NCI-H510A (cell line): ENCODE data around the gene RNF144A.

Experiments used
- DNase-seq: peaks from one replicate; lab custom pipeline; 2025; lab: John Stamatoyannopoulos, UW

RNF144A gene

DNA sequence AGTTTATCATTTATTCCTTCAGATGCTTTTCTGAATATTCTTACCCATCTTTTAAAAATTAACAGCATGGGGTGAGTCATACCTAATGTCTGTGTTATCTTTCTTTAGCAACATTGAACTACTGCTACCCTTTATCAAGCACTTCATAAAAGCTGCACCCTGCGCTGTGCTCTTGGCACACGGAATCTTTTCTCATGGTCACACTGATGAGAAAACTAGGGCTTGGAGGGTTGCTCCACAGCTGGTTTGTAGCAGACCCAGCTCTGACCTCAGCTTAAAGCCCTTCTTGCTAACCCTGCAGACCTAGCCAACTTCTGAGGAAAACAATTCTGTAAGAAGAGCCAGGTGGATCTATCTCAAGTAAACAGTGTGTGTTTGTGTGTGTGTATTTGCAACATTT, 106.3 kb downstream of the RNF144A start:
- no peak for DNase-seq

- DNase-seq: no peak
Observed at GRCh38 chr2:7024261-7024660, 107.0 kb downstream of the RNF144A start.

DNA sequence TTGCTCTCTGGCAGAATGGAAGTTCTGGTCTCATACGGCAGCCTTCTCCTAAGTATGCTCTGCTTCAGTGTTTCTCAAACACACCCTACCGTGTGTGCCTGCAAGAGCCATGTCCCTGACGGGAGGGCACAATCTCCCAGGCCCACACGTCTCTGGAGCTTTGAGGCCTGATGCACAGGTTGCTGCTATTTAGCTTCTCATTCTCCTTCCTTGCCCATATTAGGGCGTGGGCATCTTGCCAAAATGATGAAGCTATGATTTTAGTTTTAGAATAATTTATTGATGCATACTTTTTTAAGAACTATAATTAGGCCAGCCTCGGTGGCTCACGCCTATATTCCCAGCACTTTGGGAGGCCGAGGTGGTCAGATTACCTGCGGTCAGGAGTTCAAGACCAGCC, 107.9 kb downstream of the RNF144A start:
- DNase-seq: no peak

GRCh38 chr2:7026742-7027141, 109.5 kb downstream of the RNF144A start:
- DNase-seq: peak; percentile 30

DNA sequence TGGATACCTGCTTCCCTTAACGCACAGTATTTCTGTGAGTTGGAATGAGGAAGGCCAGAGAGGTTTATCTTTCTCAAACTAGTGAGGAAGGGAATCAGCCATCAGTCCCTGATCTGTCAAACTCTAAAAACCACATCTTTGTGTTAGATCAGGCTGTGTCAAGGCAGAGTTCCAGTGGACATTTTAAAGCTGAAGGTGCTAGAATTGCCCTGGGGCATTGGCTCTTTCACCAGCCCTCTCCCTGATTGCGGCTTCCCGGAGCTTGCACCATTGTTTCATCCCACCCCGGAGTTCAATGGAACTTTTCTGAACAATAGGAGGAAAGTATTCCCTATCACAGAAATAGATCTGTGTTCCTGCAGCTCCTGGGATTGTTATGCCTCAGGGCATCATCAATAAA, 110.2 kb downstream of the RNF144A start:
- DNase-seq: no peak

DNA sequence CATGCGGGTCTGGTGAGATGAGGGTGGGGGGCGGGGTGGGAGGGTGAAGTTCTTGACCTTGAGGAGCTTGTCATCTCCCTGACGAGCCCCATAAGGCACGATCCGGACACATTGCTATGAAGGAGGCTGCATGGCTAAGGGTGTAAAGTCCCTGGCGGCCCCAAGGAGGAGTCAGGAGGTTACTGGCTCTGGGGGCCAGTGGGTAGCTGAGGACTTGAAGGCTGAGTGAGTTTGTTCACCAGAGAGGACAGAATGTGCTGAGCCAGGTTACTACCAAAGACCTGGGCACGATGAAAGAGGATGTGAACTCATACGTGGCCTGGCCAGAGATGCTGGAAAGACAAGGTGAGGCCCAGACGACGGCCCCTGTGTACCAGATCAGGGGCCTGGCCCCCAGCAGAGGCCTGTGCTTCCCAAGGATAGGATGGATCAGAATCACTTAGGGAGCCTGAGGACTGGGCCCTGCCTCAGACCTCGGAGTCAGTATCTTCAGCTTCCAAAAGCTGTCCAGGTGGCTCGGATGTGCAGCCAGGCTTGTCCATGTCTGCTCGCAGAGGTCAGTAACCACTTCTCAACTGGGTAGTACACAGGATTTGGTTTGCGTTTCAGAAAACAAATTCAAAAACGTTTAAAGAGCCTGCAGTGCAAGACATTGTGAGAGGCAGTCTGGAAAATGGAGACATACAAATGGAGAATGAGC, 110.9 kb downstream of the RNF144A start:
- DNase-seq: no peak

DNA sequence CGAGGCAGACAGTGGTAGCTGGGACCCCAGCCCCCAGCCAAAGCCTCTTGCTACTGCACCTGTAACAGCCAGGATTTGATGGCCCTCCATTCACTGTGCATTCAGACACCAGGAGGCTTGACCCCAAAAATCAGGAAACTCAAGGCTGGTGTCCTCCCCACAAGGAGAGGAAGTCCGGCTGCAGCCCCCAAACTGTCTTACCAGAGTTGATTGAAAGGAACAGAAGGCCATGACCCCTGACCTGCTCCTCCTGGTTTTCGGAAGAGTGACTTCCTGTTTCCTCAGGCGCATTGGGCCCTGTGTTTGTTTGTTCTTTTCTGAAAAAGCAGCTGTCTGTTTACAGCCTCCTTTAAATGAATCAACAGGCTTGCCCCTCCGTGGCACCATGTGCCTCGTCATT, 111.6 kb downstream of the RNF144A start:
- DNase-seq: no peak

DNA sequence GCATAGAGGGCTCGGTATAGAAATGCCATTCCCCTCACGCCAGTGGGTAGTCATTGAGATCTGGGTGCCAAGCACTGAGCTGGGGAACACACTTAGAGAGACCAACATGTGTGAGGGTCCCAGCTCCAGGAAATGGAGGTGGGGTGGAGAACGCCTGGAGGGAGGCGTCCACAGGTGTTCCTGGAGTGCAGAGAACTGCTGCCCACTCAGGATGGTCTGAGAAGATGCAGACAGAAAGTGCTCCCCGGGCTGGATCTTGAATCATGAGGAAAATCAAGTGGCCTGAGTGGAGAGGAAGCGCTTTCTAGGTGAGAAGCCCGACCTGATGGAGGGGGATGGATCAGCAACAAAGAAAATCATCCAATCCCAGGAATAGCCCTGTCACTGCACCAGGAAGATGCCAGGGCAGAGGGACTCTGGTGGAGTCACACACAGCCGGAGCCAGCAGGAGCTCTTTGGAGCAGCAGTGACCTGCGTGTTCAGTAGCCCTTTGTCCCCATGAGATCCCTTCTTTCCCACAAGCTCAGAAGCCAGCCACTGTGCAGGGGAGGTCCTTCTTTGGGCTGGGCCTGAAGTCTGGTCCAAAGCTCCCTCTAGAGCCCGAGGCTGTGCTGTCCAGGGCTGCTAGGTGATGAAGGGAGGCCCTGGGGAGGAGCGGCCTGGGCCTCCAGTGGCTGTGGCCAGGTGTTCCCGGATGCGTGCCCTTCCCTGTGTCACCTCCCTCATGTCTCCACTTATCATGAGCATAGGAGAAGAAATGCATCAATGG, 112.3 kb downstream of the RNF144A start:
- no peak for DNase-seq

DNA sequence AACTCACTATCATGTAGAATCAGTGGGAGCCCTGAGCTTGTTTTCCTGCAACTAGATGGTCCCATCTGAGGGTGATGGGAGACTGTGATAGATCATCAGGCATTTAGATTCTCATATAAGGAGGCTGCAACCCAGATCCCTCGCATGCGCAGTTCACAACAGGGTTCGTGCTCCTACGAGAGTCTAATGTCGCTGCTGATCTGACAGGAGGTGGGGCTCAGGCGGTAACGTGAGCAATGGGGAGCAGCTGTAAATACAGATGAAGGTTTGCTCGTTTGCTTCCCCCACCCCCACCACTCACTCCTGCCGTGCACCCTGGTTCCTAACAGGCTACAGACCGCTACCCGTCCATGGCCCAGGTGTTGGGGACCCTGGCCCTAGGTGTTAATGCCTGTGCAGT, 113.6 kb downstream of the RNF144A start:
- DNase-seq: no peak

DNA sequence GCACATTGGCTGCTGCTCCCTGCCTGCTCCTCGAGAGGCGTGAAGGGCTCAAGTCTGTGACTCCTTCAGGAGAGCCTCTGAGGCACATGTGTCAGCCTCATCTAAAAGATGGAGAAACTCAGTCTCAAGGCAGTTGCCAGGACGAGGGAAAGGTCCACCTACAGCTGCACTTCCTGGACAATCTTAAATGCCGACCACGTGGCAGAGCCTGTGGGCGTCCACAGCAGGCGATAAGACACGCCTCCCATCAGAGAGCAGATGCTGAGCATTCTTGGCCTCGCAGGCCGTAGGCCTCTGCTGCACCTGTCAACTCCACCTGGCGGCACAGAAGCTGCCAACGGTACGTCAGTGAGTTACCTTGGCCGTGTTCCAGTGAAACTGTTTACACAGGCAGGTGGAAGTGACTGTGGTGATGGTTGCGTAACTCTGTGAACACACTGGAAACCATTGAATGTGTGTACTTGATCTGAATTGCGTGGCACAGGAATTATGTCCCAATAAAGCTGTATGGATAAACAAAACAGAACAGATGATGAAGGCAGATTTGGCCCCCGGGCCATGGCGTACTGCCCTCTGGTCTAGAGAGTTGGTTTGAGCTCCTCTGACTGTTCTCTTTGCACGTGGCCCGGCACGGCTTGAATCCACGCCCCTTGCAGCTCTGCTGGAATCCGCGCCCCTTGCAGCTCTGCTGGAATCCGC, 114.5 kb downstream of the RNF144A start:
- DNase-seq: peak; percentile 97

GRCh38 chr2:7032371-7032770, 115.2 kb downstream of the RNF144A start:
- no peak for DNase-seq

DNA sequence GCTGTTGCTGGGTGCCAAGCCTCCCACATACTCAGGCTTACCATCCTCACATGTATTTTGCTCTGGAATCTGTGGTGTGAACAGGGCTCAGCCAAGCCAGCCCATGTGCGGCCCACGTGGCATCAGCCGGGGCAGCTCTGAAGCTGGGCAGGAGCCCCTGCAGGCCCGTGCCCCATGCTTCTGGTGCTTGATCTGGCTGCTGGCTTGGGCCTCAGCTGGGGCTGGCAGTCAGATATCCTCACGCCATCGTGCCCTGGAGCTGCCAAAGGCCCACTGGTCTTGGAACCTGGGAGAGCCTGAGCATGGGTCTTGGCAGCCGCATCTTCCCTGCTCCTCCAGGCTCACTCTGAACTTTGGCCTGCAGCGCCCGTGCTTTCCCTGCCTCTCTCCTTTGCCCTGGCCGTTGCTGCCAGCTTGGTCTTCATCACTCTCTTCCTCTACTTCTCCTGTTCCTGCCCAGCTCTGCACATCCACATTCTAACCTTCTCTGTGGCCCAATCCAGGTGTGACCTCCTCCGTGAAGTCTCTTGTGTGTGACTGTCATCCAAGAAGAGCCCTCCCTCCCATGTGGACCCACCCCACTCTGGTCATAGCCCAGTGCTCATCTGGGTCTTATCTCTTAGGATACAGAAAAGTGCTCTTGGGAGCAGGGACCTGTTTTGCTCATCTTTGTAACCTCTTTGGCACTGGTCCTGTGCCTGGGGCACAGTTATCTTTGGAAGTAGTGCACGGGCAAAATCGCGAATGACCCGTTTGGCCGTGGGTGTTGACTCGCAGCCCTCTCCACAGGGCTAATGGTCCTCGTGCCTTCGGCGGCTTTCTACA, 116.1 kb downstream of the RNF144A start:
- no peak for DNase-seq

GRCh38 chr2:7034303-7034702, 117.1 kb downstream of the RNF144A start:
- DNase-seq: peak; percentile 68

DNA sequence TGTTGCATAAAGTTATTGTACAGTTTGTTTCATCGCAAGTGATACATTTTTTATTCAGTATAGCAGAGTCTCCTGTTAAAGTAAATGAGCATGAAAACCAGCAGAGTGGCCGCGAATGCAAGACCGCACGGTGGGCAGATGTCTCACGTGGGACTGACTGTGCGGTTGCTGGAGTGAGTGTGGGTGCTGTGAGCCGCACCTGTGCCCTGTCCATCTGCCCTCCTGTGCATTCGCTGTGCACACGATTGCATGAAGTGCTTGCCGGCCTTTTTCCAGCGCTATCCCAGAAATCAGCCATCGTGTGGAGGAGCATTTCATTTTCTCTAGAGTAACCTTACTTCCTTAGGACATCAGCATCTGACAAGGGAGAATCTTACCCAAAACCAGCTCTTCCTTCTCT, 118.7 kb downstream of the RNF144A start:
- no peak for DNase-seq

DNA sequence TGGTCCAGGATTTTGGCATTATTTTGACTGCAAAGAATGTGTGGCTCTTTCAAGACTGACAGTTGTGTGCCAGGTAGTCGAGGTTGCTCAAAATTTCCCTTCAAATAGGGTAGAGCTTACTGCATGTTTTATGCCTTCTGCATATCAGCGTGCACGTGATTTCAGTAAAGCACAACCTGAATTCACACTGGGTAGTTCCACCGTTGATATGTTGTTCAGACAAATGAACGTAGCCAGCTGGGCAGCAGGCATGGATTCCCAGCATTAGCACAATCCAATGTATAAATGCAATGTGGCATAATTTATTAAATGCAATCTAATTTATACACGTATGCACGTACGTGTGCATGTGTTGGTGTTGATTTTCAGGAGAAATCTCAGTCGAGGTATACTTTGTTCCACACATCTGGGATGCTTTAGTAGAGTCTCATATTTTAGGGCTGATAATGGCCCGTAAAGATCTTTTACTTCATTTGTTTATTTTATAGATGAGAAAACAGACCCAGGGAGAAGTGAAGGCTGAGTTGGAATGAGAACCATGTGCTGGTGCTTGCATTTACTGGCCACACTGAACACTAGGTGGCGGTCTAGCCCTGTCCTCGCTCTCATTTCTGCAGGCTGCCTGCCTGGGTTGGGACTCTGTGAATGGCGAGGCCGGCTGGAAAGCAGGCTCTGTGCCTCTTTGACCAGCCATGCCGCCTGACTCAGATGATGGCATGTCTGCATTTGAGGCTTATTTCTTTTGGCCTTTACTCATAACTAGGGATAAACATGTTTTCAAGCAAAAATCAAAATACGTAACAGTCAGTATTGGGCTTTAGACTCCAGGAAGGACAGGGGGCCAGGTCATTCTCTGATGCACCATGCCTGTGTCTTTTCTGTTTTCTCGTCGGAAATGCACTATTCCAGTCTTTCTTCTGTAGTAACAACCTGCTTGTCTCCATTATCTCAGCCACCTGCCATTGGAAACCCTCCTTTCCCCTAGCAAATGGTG, 120.4 kb downstream of the RNF144A start:
- peak; percentile 39 for DNase-seq

DNA sequence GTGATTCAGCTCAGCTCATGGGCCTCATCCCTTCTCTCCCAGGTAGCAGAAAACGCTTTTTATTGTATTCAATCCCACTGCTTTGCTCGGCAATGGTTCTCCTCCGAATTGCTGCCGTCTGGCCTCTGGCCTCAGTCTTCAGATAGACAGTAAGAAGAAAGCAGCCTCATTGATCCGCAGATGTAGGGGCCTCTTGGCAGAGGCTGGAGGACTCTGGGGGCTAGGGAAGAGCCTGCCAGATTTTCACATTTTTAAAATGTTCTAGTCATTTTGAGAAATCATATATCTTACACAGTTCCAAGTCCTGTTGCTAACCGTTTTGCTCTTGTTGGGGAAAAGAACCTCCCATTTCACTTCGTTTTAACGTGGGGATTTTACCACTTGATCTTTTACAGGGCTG, 123.3 kb downstream of the RNF144A start:
- no peak for DNase-seq

GRCh38 chr2:7041421-7041820, 124.2 kb downstream of the RNF144A start:
- no peak for DNase-seq

GRCh38 chr2:7043690-7044089, 126.5 kb downstream of the RNF144A start:
- DNase-seq: no peak

- no peak for DNase-seq
Observed at GRCh38 chr2:7044253-7045250, 127.3 kb downstream of the RNF144A start.
